ENCODE data around the gene CFHR3. TPM values are rescaled to one million over a fixed set of nuclear protein-coding genes. Genes with fewer than 3 reads are reported as not detected.
A peak's percentile ranks its signal among the peaks of the same experiment; 100 is the strongest.
"Not testable (repeated sequence)": the region's sequence is repeated elsewhere in the genome, so short reads cannot be mapped to it uniquely, and the experiment has no call there.

CFHR3 gene
- total RNA-seq, 1 donor: 0.36 TPM

- H3K79me2 ChIP-seq (ENCODE audit: insufficient read depth, low read length); H3K27me3 ChIP-seq (ENCODE audit: insufficient read depth, low read length); H3K36me3 ChIP-seq (ENCODE audit: insufficient read depth, low read length); H3K4me3 ChIP-seq (ENCODE audit: insufficient read depth, low read length); H3K27ac ChIP-seq (ENCODE audit: low read depth, low read length); H2AFZ ChIP-seq (ENCODE audit: low read length); H3K4me1 ChIP-seq (ENCODE audit: insufficient read depth, low read length); H4K20me1 ChIP-seq (ENCODE audit: insufficient read depth, low read length); H3K9me3 ChIP-seq (ENCODE audit: low read depth, low read length): not testable (repeated sequence)
- TF ChIP-seq, protein P1, sequence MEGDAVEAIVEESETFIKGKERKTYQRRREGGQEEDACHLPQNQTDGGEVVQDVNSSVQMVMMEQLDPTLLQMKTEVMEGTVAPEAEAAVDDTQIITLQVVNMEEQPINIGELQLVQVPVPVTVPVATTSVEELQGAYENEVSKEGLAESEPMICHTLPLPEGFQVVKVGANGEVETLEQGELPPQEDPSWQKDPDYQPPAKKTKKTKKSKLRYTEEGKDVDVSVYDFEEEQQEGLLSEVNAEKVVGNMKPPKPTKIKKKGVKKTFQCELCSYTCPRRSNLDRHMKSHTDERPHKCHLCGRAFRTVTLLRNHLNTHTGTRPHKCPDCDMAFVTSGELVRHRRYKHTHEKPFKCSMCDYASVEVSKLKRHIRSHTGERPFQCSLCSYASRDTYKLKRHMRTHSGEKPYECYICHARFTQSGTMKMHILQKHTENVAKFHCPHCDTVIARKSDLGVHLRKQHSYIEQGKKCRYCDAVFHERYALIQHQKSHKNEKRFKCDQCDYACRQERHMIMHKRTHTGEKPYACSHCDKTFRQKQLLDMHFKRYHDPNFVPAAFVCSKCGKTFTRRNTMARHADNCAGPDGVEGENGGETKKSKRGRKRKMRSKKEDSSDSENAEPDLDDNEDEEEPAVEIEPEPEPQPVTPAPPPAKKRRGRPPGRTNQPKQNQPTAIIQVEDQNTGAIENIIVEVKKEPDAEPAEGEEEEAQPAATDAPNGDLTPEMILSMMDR (IDR thresholded peaks at IDR 0.05; ENCODE audit: extremely low read depth, low read depth, low read length): peak; percentile 28
- peak overlapping the region; percentile 23 for H3K4me2 ChIP-seq (ENCODE audit: insufficient read depth, low read length)
- DNase-seq (ENCODE audit: insufficient read length, low spot score, missing footprints): peak; percentile 1
Observed at GRCh38 chr1:196827860-196828259, 53.2 kb downstream of the CFHR3 start.

Other genes with a start within 250 kb of the CFHR3 start
- gene KCNT2, start 166.4 kb upstream of the CFHR3 start, total RNA-seq: 6.2 and 10.5 TPM in 2 replicates
- gene CFH, start 122.8 kb upstream of the CFHR3 start, total RNA-seq: 145 and 164 TPM in 2 replicates
- not detected in 2 replicates for gene CFHR1, start 44.9 kb downstream of the CFHR3 start, total RNA-seq
- gene CFHR4, start 113.2 kb downstream of the CFHR3 start, total RNA-seq: not detected in 2 replicates
- gene CFHR2, start 168.9 kb downstream of the CFHR3 start, total RNA-seq: not detected in 2 replicates
- not detected in 2 replicates for gene CFHR5, start 202.7 kb downstream of the CFHR3 start, total RNA-seq

Data from osteoblast (primary cell).